Measurements from ENCODE around the gene RTCB. TPM values are rescaled to one million over a fixed set of nuclear protein-coding genes. Genes with fewer than 3 reads are reported as not detected.

RTCB gene
- total RNA-seq, 1 experiment from 2014 or later = 101 TPM

- H3K4me1 ChIP-seq (ENCODE audit: insufficient read depth, low read length) = no peaks in the 10 kb centered on the region
- H3K56ac ChIP-seq (ENCODE audit: insufficient read length, low read depth, low read length) = no peak overlapping the region
- no peaks in the 10 kb centered on the region for H3K79me2 ChIP-seq (ENCODE audit: insufficient read depth, low read length)
- no peaks in the 10 kb centered on the region for H4K20me1 ChIP-seq (ENCODE audit: control insufficient read depth, insufficient read depth, insufficient read length)
- H2BK5ac ChIP-seq (ENCODE audit: insufficient read length, low read length) = no peak overlapping the region
- H3K9me3 ChIP-seq (ENCODE audit: control insufficient read depth, low read depth, low read length) = no peaks in the 10 kb centered on the region
- no peak overlapping the region for H3K4ac ChIP-seq (ENCODE audit: low read depth, low read length)
- H2BK15ac ChIP-seq (ENCODE audit: low read depth, low read length) = no peak overlapping the region
- peaks cover 81% of the 10 kb centered on the region for H3K27me3 Mint-ChIP-seq (ENCODE audit: low read depth)
- no peak overlapping the region for H3K4me3 Mint-ChIP-seq
- H2AK5ac ChIP-seq (ENCODE audit: insufficient read length, low read length) = no peak overlapping the region
- no peak overlapping the region for H2AFZ ChIP-seq (ENCODE audit: low read length)
- H4K5ac ChIP-seq (ENCODE audit: insufficient read length, low read depth, low read length) = no peak overlapping the region
- H3K4me1 Mint-ChIP-seq = peaks cover 2 to 6% of the 10 kb centered on the region in 2 experiments; a peak in 2 of 4 replicates
- no peak for TF ChIP-seq CTCF (conservative IDR thresholded peaks at IDR 0.05)
- no CpG with 5 or more reads among the region's 4 CpGs for WGBS (ENCODE audit: extremely low coverage, insufficient read length, low lambda C conversion rate)
- no peak overlapping the region for H4K91ac ChIP-seq (ENCODE audit: insufficient read length, low read depth, low read length)
- H3K9me3 Mint-ChIP-seq = no peaks in the 10 kb centered on the region; a peak in 2 of 5 replicates
- H3K27ac Mint-ChIP-seq = no peak overlapping the region
- no peak overlapping the region for H3T11ph ChIP-seq (ENCODE audit: low read length)
- no peak overlapping the region for H3K27ac ChIP-seq (ENCODE audit: insufficient read length, low read depth, low read length)
- no peak overlapping the region for H2BK20ac ChIP-seq (ENCODE audit: low read depth, low read length, poor library complexity, severe bottlenecking)
- no peaks in the 10 kb centered on the region for H3K79me1 ChIP-seq (ENCODE audit: insufficient read depth, low read depth, low read length, poor library complexity, severe bottlenecking)
- H3K18ac ChIP-seq (ENCODE audit: insufficient read length, low read depth, low read length) = no peak overlapping the region
- no peaks in the 10 kb centered on the region for H3K23me2 ChIP-seq (ENCODE audit: insufficient read length, low read depth, low read length, poor library complexity, severe bottlenecking)
- no peak overlapping the region for H4K8ac ChIP-seq (replicated peaks; ENCODE audit: insufficient read length, low read depth, low read length)
- no peak overlapping the region for H2BK12ac ChIP-seq (ENCODE audit: insufficient read length, low read depth, low read length)
- H3K4me2 ChIP-seq (ENCODE audit: insufficient read depth, insufficient read length, low read length) = no peak overlapping the region
- no peak overlapping the region for H3K23ac ChIP-seq (ENCODE audit: insufficient read length, low read depth, low read length)
- H3K14ac ChIP-seq (ENCODE audit: insufficient read depth, low read length) = no peak overlapping the region
- no peak for DNase-seq
- H2BK120ac ChIP-seq (ENCODE audit: low read depth, low read length, poor library complexity, severe bottlenecking) = no peak overlapping the region
- H3K9ac ChIP-seq (ENCODE audit: extremely low read depth, insufficient read length, low read length) = no peak overlapping the region
- no peaks in the 10 kb centered on the region for H3K36me3 Mint-ChIP-seq (ENCODE audit: insufficient read depth in 1 of 3, low read depth in 3 of 3)
- peaks cover 2% of the 10 kb centered on the region; the same call in 1 of the 2 replicates for H3K27me3 ChIP-seq (ENCODE audit: insufficient read depth, low read length)
Observed at GRCh38 chr22:32426881-32427280, 14.8 kb upstream of the RTCB start.

Data from H9 (cell line).